PC-3 (cell line): ENCODE results near the gene CIAO3. TPM values are rescaled to one million over a fixed set of nuclear protein-coding genes. Genes with fewer than 3 reads are reported as not detected.

Source experiments
- ATAC-seq: fragments of 200-7000 bp; cut with Tn5 transposase; 2 replicates; pipeline ENCODE4 v1.9.1; 2020; ENCODE audit warnings: mild to moderate bottlenecking, moderate library complexity
- BruUV-seq: library from RNA; stranded (reverse); fragments of 400-500 nt; replicated peaks from 2 replicates; lab custom pipeline; 2021; lab: Mats Ljungman, UMichigan
- CTCF ChIA-PET: fragments of 300-600 bp; sonication (Branson Sonifier 250); formaldehyde crosslinking; loops from one replicate; lab custom pipeline; 2022; ENCODE audit warnings: antibody characterized with exemption; lab: Charles Lee
- POLR2A ChIA-PET: fragments of 300-600 bp; sonication (Branson Sonifier 250); formaldehyde crosslinking; loops from one replicate; lab custom pipeline; 2022; ENCODE audit warnings: antibody characterized with exemption; ENCODE audit not compliant: unreplicated experiment; lab: Charles Lee
- DNase-seq: peaks from one replicate; pipeline ENCODE4 v3.0.0-alpha.2; 2015
- H2AFZ ChIP-seq: fragments of 300-600 bp; sonication (generic); 2 replicates; pipeline ENCODE4 v1.6.0; 2016; ENCODE audit warnings: antibody characterized with exemption, low read length
- H3F3A ChIP-seq: fragments of 300-600 bp; sonication (generic); one replicate; pipeline ENCODE4 v1.6.0; 2017; ENCODE audit warnings: antibody characterized with exemption, low read length, control low read depth, mild to moderate bottlenecking; ENCODE audit not compliant: unreplicated experiment
- H3K27ac ChIP-seq: fragments of 300-600 bp; sonication (generic); 2 replicates; pipeline ENCODE4 v1.5.1; 2016; ENCODE audit warnings: mild to moderate bottlenecking, low read length
- H3K27me3 ChIP-seq: fragments of 300-600 bp; sonication (generic); 2 replicates; pipeline ENCODE4 v1.6.1; 2016; ENCODE audit warnings: low read length, mixed read lengths
- H3K36me3 ChIP-seq: fragments of 300-600 bp; sonication (generic); 2 replicates; pipeline ENCODE4 v1.6.1; 2016; ENCODE audit warnings: low read depth, mixed run types, low read length, mixed read lengths
- H3K4me1 ChIP-seq: fragments of 300-600 bp; sonication (generic); 2 replicates; pipeline ENCODE4 v1.5.1; 2016; ENCODE audit warnings: low read length; ENCODE audit not compliant: insufficient read depth
- H3K4me2 ChIP-seq: fragments of 300-600 bp; sonication (generic); 2 replicates; pipeline ENCODE4 v1.6.0; 2016; ENCODE audit warnings: low read length
- H3K4me3 ChIP-seq: fragments of 300-600 bp; sonication (generic); 2 replicates; pipeline ENCODE4 v1.5.1; 2016; ENCODE audit warnings: mild to moderate bottlenecking, low read length, mixed read lengths
- H3K79me2 ChIP-seq: fragments of 300-600 bp; sonication (generic); 2 replicates; pipeline ENCODE4 v1.6.1; 2017; ENCODE audit warnings: low read length, mixed read lengths
- H3K9ac ChIP-seq: fragments of 300-600 bp; sonication (generic); 2 replicates; pipeline ENCODE4 v1.6.0; 2016; ENCODE audit warnings: mild to moderate bottlenecking, low read length
- H3K9me2 ChIP-seq: fragments of 300-600 bp; sonication (generic); replicated peaks from 2 replicates; pipeline ENCODE4 v1.6.1; 2016; ENCODE audit warnings: mixed run types, low read length, mixed read lengths
- H3K9me3 ChIP-seq: fragments of 300-600 bp; sonication (generic); 2 replicates; pipeline ENCODE4 v1.6.1; 2016; ENCODE audit warnings: low read length, mixed read lengths
- H4K20me1 ChIP-seq: fragments of 300-600 bp; sonication (generic); 2 replicates; pipeline ENCODE4 v1.6.1; 2016; ENCODE audit warnings: low read length, mixed read lengths
- EZH2 ChIP-seq: fragments of 300-600 bp; sonication (generic); IDR thresholded peaks from one replicate; pipeline ENCODE4 v1.6.1; 2017; ENCODE audit warnings: antibody characterized with exemption, mild to moderate bottlenecking, low read length; ENCODE audit not compliant: unreplicated experiment
- EZH2phosphoT487 ChIP-seq: fragments of 300-600 bp; sonication (generic); IDR thresholded peaks from 2 replicates; pipeline ENCODE4 v1.6.1; 2018; ENCODE audit warnings: mild to moderate bottlenecking, antibody characterized with exemption, low read length, borderline replicate concordance
- intact Hi-C: fragments of 100-400 bp; cut with micrococcal nuclease; formaldehyde crosslinking; loops from 2 replicates; pipeline ENCODE4 v1.9.0; 2023
- total RNA-seq: library from RNA; depleted of rRNA; stranded (reverse); fragments of >200 nt; gene quantifications from 2 replicates; pipeline ENCODE4 v1.2.3, GENCODE V29; 2014
- TF ChIP-seq, protein P1 (sequence below): fragments of 300-600 bp; sonication (generic); conservative IDR thresholded peaks from 2 replicates; pipeline ENCODE4 v1.5.1; 2017; ENCODE audit warnings: antibody characterized with exemption, low read depth, mild to moderate bottlenecking, low read length

Gene CIAO3
- total RNA-seq, 1 experiment from 2014 or later: 46.1 TPM

DNA sequence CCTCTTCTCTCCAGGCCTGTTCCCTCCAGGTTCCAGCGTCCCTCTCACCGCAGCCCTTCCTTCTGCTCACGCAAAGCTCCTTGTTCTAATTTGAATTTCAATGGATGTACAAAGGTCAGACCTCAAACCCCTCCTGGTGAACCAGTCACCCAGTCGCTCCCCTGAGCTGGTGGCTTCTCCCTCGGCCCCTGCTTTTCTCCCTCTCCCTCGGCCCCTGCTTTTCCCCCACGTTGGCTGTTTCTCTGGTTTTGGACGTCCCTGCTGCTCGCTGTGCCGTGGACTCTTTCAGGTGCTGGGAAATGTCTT lies 11.2 kb upstream of the CIAO3 start:
- Histone ChIP-seq H3K36me3 (no peaks in the 10 kb centered on the region), H3K4me3 (no peak overlapping the region), H3K9me3 (no peaks in the 10 kb centered on the region), H3K9me2 (no peaks in the 10 kb centered on the region), H3F3A (no peaks in the 10 kb centered on the region), H3K4me1 (no peaks in the 10 kb centered on the region), H4K20me1 (no peaks in the 10 kb centered on the region), H3K27ac (no peak overlapping the region), H3K27me3 (no peaks in the 10 kb centered on the region), H3K79me2 (no peaks in the 10 kb centered on the region), H2AFZ (0 out of 2 replicates have a peak overlapping the region, but pooled peaks have one; percentile 9), H3K4me2 (peak overlapping the region; percentile 41), H3K9ac (no peak overlapping the region)
- ChIA-PET POLR2A (no interaction called here), CTCF (no interaction called here)
- ATAC-seq (no peak), DNase-seq (no peak)
- intact Hi-C loops: no loop called here
- TF ChIP-seq EZH2phosphoT487: no peak
- TF ChIP-seq, protein P1, sequence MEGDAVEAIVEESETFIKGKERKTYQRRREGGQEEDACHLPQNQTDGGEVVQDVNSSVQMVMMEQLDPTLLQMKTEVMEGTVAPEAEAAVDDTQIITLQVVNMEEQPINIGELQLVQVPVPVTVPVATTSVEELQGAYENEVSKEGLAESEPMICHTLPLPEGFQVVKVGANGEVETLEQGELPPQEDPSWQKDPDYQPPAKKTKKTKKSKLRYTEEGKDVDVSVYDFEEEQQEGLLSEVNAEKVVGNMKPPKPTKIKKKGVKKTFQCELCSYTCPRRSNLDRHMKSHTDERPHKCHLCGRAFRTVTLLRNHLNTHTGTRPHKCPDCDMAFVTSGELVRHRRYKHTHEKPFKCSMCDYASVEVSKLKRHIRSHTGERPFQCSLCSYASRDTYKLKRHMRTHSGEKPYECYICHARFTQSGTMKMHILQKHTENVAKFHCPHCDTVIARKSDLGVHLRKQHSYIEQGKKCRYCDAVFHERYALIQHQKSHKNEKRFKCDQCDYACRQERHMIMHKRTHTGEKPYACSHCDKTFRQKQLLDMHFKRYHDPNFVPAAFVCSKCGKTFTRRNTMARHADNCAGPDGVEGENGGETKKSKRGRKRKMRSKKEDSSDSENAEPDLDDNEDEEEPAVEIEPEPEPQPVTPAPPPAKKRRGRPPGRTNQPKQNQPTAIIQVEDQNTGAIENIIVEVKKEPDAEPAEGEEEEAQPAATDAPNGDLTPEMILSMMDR: no peak
- TF ChIP-seq EZH2: no peak
- BruUV-seq: no TSS peak

DNA sequence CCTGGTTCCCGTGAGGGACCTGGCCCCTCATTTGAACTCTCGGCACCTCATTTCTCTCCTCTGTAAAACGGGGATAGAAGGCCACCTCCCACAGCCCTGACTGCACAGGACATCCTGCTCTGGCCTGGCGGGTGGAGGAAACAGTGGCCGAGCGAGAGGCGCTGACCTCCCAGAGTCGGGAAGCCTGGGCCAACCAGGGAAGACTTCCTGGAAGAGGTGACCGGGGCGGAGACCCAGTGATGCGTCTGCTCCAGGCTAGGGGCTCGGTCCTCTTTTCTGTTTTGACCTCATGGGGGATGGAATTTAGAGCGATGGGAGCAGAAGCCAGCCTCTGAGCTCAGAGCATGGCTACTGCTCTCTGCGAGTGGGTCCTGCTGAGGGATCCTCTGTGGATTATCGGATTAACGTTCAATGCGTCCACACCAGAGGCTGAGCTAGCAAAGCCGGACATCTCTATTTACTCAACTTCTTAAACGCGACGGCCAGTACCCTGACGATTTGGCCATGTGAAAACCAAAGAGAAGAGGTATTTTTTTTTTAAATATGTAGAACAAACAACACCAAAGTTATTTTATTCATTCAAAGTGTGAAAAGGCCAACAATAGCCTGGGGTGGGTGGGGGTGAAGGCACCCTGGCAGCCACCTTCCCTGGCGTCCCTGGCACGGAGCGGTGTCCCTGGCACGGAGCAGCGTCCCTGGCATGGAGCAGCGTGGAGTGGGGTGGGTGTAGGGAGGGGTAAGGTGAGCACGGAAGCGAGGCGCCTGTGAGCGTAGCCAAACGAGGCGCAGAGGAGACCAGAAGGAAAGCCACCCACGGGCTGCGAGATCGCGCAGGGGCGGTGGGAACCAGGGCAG lies 10.6 kb upstream of the CIAO3 start:
- Histone ChIP-seq H3K27me3 (no peaks in the 10 kb centered on the region), H3K9me3 (no peaks in the 10 kb centered on the region), H3K4me3 (no peak overlapping the region), H3K27ac (no peak overlapping the region), H3K36me3 (no peaks in the 10 kb centered on the region), H3F3A (no peaks in the 10 kb centered on the region), H3K9ac (no peak overlapping the region), H3K4me1 (no peaks in the 10 kb centered on the region), H4K20me1 (no peaks in the 10 kb centered on the region), H2AFZ (0 out of 2 replicates have a peak overlapping the region, but pooled peaks have one; percentile 9), H3K4me2 (peak overlapping the region; percentile 41), H3K9me2 (no peaks in the 10 kb centered on the region), H3K79me2 (no peaks in the 10 kb centered on the region)
- intact Hi-C loops: no loop called here
- ATAC-seq: peak; percentile 42; the same call in 1 of the 2 replicates
- ChIA-PET CTCF (no interaction called here), POLR2A (no interaction called here)
- DNase-seq: no peak
- TF ChIP-seq EZH2 (no peak), EZH2phosphoT487 (no peak)
- TF ChIP-seq, protein P1: no peak
- BruUV-seq: no TSS peak

DNA sequence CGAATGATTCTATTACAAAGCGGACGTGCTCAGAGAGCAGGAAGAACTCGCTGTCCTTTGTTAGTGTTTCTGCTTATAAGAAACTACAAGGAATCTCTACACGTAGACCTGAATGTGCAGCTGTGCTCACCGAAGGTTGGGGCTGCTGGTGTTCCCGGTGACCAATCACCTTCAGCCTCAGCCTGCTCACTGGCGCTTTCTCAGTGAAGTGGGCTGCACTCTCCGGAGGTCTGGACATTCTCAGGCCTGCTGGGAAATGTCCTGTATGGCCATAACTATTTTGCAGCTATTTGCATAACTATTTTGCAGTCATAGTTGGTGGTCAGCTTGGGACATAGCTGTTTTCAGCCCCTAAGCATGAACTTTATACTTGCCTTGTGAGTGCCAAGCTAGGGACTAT lies 9.7 kb upstream of the CIAO3 start:
- ATAC-seq: no peak
- intact Hi-C loops: no loop called here
- no peaks in the 10 kb centered on the region for H3K9me2 ChIP-seq
- H3K79me2 ChIP-seq: no peaks in the 10 kb centered on the region
- H3K27ac ChIP-seq: no peak overlapping the region
- no peaks in the 10 kb centered on the region for H4K20me1 ChIP-seq
- H3K36me3 ChIP-seq: no peaks in the 10 kb centered on the region
- ChIA-PET POLR2A (no interaction called here), CTCF (no interaction called here)
- H3K9ac ChIP-seq: no peak overlapping the region
- no peaks in the 10 kb centered on the region for H3F3A ChIP-seq
- no peak for TF ChIP-seq EZH2
- TF ChIP-seq EZH2phosphoT487: no peak
- TF ChIP-seq, protein P1: no peak
- no TSS peak for BruUV-seq
- H2AFZ ChIP-seq: no peak overlapping the region
- no peak overlapping the region for H3K4me2 ChIP-seq
- H3K9me3 ChIP-seq: no peaks in the 10 kb centered on the region
- H3K4me1 ChIP-seq: no peaks in the 10 kb centered on the region
- H3K27me3 ChIP-seq: no peaks in the 10 kb centered on the region
- DNase-seq: no peak
- no peak overlapping the region for H3K4me3 ChIP-seq
